LHCN-M2 (cell line): ENCODE results near the gene PGS1. TPM values are rescaled to one million over a fixed set of nuclear protein-coding genes. Genes with fewer than 3 reads are reported as not detected.

Experiments used
- DNase-seq: peaks from one replicate; pipeline ENCODE4 v3.0.0-alpha.2; 2012; ENCODE audit warnings: low read depth
- total RNA-seq: library from RNA; depleted of rRNA; stranded (reverse); fragments of >200 nt; gene quantifications from 2 replicates; pipeline ENCODE4 v1.2.3, GENCODE V29; 2014

Gene PGS1
- total RNA-seq, 1 experiment from 2014 or later, result 35.0 TPM

DNA sequence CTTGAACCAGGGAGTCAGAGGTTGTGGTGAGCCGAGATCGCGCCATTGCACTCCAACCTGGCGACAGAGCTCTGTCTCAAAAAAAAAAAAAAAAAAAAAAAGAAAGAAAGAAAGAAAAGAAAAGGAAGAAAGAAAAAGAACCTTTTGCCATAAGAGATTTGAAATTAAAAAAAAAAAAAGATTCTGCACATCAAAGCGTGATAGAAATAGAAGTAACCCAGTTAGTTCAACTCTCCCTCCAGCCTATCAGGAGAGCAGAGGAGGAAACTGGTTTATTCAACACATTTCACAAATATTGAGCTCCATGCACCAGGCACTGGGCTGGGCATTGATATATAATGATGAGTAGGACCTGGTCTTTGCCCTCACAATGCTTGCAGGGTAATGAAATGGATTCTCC lies 16.2 kb upstream of the PGS1 start:
- DNase-seq, result no peak

DNA sequence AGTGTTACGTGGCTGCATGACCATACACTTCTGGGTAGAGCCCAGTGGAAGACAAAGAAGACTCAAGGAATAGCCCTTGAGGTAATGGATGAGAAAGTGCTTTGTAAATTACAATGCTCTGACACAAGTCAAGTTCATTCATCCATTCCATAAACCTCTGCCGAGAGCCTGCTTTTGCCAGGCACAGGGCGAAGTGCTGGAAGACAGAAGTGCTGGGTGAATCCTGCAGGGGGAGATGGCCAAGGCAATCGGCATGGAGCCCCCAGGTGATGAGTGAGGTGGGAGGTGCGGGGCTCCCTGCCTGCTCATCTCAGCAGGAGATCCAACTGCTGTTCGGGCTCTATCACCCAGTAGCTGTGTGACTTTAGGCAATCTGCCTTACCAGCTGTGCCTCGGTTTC lies 15.8 kb upstream of the PGS1 start:
- no peak for DNase-seq

DNA sequence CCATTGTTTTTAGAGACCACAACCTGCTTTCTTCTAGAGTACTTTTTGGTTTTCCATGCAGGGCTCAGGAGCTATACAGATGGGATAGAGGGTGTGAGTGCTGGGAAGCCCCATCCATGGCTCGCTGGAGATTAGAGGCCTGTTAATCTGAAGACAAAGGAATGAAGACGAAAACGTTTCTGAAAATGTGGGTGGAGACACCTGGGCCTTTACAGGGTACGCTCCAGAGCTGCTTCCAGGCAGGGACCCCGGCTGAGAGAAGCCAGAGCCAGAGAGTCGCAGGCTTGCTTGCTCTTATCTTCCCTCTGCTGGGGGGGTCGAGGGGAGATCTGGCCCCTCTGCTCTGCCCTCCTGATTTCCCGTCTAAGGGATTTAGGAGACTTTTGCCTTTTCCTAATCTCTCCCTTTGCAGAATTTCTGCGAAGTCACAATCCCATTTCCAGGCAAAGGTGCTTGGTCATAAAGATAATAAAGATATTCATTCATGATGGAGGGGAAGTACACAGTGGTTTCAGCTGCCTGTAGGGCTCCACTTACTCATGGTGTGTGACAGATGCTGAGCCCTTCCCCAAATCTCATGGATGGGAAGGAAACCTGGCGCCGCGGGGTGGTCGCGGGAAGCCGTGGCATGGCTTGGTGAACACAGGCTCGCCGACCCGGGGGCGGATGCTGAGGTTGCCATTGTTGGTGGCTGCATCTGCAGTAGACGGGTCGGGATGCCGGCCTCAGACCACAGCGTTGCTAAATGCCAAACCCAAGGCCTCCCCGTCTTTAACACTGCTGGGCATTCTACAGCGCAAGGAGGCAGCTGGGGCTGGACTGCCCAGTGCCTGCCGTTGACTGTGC lies 13.8 kb upstream of the PGS1 start:
- peak; percentile 37 for DNase-seq

DNA sequence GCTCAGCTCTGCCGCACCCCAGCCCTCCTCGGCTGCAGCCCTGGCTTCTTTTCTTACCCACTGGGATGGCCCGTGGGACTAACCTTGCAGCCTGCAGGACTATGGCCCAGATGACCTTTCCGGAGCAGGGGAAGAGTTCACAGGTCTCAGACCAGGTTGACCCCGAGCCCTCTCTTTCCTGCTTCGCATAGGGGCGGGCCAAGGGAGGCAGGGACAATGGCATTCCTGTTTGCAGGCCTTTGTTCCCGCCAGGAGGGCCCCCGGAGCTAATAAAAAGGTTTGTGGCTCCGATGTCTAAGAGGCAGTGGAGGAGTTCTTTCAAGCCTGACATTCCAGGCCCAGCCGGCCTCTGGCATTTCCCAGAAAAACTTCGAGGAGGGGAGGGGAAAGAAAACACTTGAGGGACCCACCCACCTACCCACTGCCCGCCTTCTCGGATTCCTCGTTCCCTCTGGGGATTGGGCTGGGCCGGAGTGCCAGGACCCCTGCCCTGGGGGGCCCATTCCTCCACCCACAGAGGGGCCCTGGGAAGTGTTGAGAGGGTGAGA lies 12.8 kb upstream of the PGS1 start:
- DNase-seq, result no peak

DNA sequence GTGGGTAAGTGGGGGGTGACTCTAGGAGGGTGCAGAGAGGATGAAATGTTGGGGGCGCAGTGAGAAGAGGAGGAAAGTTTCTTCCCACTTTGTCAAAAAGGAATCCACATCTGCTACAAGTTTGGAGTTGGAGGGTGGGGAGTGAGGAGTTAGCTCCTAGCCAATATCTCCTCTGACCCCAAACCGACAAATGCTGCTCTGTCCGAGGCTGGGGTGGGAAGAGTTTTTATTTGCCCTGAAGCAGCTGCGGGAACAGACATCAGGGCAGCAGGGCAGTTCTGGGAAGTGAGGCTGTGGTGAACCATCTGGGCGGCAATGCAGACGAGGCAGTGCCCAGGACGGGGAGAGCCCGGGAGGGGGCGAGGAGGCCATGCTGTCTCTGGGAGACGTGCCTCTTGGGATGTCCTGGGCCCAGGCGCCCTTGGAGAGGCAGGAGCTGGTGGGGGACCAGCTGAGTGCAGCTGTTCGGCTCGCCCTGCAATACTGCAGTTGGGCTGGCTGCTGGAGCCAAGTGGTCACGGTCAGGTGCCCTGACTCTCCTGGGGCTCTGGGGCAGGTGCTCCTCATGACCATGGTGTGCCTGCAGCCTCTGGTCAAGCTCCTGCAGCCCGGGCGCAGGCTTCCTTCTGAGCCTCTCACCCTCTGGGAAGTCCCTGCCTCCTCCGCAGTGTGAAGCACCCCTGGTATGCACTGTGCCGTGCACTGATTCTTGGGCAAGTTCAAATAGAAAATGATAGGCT lies 12.2 kb upstream of the PGS1 start:
- DNase-seq, result peak; percentile 51

DNA sequence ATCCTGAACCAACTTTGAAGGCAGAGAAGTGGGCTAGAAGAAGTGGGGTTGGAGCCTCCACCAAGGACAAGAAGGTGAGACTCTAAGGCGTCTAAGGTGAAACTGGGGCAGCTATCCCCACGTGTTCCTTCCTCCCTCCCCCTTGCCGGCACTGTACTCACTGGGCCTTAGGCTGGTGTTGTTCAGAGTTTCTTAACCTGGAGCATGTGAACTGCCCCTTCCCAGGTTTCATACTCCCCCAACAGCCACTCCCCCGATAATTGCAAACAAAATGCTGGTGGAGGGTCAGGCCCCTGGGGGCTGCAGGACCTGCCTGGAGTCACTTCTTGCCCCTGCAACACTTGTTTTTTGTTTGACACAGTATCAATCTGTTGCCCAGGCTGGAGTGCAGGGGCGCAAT lies 11.3 kb upstream of the PGS1 start:
- no peak for DNase-seq

DNA sequence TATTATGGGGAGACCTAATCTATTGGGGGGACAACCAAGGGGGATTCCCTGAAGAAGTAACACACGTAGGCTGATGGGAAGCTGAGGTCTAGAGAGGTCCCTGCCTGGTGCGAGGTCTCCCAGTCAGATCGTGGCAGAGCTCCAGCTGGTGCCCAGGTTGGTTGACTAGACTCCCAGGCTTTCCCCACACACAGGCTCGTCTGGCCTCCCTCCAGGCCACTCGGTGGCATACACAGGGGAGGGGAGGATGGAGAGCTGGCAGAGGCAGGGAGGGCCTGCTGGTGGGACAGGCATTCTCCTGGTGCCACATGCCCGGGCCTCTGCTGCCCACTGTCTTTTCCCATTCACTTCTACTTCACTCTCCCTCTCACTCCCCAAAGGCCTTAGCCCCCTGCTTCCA lies 10.1 kb upstream of the PGS1 start:
- DNase-seq, result no peak

DNA sequence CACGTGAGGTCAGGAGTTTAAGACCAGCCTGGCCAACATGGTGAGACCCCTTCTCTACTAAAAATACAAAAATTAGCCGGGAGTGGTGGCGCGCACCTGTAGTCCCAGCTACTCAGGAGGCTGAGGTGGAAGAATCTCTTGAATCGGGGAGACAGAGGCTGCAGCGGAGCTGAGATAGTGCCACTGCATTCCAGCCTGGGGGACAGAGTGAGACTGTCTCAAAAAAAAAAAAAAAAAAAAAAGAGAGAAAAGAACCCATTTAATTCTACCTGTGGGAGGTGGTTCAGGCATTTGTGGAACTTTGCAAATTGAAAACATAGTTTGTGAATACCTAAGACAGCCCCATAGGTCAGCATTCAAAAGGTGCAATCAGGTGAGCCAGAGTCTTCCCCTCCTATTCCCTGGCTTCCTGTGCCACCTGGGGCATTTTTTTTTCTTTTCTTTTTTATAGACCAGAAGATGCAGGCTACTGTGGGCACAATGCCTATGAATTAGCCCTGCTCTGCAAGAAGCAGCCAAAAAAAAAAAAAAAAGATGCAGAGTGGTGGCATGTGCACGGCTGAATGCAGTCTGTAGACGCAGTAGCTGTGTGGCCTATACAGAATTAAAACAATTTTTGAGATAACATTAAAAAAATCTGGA lies 9.5 kb upstream of the PGS1 start:
- no peak for DNase-seq

DNA sequence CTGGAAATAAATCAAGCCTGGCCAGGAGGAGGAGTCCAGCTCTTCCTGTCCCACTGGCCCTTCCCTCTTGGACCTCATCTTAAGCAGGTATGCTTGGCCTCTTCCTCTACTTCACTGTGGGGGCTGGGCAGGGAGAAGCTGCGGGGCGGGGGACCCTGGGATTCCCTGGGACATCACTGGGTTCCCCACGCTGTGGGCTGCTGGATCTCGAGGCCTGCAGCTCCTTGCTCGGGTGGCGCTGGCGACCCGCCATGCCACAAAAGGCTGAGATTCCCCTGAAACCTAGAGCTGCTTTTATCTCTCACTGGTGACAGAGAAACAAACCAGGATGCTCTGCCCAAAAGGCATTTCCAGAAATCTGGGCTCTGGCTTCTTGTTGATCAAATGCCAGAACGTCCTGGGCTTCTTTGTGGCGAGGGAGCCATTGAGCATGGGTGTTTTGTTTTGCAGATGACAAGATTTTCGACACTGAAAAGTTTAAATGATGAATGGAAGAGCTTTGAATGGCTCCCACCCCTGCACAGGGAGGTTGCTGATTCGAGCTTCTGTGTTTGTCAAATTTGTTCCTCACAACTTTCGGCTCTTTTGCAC lies 8.6 kb upstream of the PGS1 start:
- DNase-seq, result no peak

DNA sequence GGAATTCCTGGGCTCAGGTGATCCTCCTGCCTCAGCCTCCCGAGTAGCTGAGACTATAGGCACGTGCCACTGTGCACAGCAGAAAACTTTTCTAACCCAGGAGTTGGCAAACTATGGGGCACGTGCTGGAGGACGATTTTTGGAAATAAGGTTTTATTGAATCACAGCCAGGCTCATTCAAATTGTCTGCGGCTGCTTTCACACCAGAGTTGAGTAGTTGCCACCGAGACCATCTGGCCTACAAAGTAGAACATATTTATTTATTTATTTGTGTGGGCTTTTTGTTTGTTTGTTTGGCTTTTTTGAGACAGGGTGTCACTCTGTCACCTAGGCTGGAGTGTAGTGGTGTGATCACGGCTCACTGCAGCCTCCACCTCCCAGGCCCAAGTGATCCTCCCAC lies 7.4 kb upstream of the PGS1 start:
- no peak for DNase-seq

DNA sequence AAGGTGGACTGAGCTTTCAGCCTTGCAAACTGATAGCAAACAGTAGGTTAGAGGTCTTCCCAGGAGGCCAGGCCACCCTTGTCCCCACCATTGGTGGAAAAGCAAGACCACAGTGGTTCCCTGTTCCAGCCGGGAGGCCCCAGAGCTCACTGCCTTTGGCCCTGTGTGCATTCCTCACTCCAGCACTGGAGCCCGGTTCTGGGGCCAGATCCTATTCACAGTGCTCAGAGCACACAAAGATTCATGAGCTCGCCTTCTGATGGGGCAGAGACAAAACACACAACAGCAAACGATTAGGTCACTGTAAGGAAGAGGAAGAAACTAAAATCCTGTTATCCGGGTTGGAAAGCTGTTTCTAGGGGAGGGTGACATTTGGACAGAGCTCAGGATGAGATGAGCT lies 5.6 kb upstream of the PGS1 start:
- DNase-seq, result no peak

DNA sequence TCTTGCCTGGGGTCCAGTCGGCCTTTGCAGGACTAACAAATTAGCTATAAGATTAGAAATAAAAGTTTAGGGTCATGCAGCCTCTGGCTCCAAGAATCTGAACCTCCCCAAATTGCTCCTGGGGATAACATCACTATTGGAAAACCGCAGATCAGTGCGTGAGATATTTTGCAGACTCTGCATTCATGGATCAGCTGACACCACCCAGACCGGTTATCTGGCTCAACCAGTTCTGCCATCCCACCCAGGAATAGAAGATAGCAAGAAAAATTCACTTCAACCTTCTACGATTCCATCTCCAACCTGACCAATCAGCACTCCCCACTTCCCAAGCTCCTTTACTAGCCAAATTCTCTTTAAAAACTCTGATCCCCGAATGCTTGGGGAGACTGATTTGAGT lies 4.3 kb upstream of the PGS1 start:
- DNase-seq, result no peak

DNA sequence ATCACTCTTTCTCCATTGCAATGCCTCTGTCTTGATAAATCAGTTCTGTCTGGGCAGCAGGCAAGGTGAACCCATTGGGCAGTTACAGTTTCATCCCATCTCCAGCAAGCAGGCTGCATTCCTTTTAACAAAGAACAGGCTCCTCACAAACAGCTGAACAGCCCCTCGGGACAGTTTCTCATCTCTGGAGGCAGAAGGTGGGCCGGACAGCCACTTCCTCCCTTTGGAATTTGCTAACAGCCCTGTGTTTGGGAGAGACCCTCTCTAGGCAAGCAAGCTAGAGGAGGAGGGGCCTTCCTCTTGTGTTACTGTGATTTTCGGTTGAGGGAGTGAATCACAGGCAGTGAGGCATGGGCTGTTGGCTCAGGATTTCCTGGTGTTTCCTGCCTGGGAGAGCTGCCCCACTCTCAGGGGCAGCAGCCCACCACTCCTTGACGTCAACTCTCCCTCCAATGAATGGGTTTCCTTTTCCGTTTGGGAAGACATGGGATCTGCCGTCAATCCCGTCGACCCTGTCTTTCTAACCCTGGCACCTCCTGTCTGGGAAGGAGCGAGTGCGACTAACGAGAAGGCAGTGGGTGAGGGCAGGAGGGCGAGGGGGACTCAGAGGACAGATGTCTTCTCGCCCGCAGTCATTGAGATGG lies 3.7 kb upstream of the PGS1 start:
- DNase-seq, result peak; percentile 85

DNA sequence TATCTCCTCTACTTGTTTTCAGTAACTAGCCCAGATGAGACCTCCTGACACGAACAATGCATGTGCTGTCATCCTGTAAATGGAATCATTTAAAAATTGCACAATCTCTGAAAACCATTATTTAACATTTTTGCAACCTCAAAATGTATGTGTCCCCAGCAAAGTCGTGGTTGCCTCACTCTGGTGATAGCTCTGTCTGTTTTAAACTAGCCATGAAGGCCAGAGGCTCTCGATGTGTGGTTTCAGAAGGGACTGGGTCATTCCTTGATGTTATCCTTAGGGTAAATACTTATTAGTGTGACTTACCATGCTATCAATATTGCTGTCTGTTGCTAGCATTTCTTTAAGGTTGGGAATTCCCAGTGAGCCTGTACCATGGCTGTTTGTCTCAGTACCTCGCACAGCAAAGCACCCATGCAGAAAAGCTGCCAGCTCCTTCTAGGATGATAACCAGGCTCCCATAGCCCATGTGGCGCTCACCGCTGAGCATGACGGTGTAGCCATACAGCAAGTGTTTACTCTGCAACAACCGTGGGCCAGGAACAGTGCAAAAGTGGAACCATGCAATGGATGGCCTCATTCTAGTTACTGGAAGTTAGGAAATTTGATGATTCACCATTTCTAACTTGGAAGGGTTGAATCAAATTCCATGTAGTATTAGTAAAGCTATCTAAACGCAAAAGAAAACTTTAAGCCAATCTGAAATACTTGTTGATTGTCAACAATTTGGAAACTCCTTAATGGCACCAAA lies 2.9 kb upstream of the PGS1 start:
- DNase-seq, result peak; percentile 85

DNA sequence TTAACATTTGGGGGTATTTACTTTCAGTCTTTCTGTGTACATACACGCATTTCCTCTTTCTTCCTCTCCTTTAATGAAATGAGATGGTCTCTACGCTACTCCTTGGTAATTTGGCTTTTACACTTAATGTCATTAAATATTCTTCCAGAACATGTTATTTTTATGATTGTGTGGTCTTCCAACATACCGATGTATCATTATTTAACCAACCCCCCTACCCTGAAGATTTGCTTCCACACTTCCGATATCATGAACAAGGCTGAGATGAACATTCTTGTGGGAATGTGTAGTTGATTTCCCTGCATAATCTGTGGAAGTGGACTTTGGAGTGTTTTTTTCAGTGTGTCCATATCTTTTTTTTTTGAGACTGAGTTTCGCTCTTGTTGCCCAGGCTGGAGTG lies 2.3 kb upstream of the PGS1 start:
- no peak for DNase-seq

DNA sequence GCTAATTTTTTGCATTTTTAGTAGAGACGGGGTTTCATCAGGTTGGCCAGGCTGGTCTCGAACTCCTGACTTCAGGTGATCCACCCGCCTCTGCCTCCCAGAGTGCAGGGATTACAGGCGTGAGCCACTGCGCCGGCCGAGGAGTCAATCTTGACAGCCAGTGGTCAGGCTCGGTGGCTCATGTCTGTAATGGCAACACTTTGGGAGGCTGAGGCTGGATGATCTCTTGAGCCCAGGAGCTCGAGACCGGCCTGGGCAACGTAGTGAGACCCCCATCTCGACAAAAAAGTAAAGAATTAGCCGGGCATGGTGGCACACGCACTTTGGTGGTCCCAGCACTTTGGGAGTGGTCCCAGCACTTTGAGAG lies 608 bp upstream of the PGS1 start:
- no peak for DNase-seq

DNA sequence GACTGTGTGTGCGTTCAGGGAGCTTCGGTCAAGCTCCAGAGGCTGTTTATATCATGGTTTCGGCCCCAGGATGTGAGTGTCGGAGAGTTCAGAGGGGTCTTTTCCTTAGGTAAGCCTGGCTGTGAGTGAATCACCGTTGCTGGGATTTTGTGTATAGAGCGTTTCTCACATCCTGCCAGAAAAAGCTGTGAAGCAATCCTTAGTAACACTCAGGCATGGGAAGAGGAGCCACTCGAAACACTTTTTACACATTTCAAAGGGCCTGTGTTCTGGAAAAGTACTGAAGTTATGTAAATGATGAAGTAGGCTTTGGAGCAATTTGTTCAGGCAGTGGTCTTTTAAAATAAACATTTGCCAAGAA lies 662 bp downstream of the PGS1 start:
- DNase-seq, result peak; percentile 75

DNA sequence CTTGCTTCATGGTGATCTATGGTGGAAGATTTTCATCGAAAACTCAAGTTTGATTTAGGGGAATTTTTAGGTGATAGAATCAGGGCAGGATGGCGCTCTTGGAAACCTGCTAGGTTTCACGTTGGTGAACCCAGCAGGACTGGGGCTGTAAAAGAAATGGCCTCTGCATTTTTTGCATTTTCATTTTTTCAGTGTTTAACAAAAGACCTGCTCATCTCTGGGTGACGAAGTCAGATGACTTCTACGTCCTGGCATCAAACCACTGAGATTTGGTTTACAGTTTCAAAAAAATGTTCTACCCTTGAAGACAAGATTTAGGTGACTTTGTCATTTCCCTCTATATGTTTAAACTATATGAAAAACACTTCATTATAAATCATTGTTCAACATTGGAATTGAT lies 1.9 kb downstream of the PGS1 start:
- DNase-seq, result no peak

DNA sequence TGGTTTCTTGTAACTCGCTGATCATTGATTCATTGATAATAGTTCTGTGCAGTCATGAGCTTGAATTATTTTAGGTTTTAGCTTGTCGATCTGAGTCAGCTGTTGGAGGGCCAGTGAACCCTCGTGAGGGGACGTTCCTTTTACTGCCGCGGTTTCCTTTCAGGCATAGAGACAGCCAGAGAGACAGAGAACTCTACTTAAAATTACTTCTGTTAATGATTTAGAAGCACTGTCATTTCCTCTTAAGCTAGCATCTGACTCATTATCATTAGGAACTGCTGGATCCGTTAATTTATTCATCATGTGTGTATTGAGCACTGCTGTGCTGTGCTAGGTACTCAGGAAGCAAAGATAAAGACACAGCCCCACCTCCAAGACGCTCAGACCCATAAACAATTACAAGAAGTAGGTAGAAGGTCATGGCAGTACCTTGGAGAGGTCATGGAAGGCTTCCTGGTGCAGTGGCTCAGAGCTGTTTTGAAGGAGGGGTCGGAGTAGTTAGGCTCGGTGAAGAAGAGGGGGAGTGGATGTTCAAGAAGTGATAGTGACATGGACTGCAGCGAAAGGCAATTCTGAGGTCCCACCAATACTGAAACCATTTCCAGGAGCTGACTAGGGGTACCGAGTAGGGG lies 3.3 kb downstream of the PGS1 start:
- DNase-seq, result no peak

DNA sequence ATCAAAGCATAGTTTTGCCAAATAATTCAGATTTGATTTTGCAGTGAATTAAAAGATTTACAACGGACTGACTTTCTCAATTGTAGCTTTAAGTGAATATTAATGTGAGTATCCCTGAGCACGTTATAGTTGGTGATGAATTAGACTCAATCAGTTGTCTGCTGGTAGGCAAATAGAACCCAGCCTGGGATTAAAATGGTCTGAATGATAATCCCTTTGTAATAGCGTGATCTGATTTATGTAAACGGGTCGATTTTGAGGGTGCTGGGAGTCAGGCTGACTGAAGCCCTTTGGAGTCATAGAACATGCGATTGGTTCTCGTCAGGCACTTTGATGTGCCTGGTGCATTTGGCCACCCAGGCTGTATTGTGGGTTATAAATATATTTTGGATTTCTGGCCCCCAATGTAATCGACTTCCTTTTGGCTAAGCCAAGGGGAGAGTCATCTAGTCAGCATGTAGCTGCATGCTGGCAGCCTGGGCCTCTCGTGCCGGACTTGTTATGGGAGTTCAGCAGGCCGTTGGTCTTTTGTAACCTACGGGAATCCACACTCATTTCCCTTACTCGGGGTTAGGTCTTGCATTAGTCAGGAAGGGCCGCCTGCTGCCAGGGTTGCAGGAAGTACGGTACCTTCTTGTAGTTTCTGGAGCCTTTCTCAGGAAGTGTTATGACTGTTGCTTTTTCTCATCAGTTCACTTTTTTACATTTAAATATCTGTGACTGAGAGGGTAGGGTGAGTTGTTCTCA lies 5.4 kb downstream of the PGS1 start:
- peak; percentile 95 for DNase-seq
